ENCODE data around the gene RGL4.
"Not testable (repeated sequence)": the region's sequence is repeated elsewhere in the genome, so short reads cannot be mapped to it uniquely, and the experiment has no call there.

The RGL4 gene, protein sequence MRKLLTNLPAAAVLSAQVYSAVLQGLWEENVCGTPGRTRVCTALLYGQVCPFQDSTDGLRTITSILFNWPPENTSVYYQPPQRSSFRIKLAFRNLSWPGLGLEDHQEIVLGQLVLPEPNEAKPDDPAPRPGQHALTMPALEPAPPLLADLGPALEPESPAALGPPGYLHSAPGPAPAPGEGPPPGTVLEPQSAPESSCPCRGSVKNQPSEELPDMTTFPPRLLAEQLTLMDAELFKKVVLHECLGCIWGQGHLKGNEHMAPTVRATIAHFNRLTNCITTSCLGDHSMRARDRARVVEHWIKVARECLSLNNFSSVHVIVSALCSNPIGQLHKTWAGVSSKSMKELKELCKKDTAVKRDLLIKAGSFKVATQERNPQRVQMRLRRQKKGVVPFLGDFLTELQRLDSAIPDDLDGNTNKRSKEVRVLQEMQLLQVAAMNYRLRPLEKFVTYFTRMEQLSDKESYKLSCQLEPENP

DNA sequence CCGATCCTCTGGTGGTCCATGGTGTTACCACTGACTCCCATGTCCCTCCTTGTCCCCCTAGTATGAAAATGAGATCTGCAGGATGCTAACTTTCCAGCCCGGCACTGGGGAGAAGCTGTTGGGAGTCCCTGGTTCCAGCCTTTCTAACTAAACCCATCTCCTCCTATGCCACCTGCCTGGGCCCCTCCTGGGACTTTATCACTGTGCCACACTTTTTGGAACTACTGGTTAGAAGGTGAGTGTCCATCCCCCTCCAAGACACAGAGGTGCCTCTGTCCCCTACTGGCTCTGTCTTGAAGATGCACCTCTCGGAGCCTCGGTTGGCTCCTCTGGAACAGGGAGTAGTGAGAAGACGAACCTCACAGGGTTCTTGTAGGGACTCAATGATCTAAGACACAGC lies at the start of gene RGL4:
TSS of gene RGL4 (plus strand) at position 301 of the 400 bp plus-strand sequence. CDS start 1,018 bp downstream, outside the sequence.
- no peak for DNase-seq (ENCODE audit: low read depth)

DNA sequence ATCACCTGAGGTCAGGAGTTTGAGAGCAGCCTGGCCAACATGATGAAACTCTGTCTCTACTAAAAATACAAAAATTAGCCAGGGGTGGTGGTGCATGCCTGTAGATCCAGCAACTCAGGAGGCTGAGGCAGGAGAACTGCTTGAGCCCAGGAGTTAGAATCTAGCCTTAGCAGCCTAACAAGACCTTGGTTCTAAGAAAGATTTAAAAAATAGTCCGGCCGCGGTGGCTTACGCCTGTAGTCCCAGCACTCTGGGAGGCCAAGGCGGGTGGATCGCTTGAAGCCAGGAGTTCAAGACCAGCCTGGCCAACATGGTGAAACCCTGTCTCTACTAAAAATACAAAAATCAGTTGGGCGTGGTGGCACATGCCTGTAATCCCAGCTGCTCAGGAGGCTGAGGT lies 44.3 kb upstream of the RGL4 start:
- DNase-seq (ENCODE audit: low read depth): not testable (repeated sequence)

DNA sequence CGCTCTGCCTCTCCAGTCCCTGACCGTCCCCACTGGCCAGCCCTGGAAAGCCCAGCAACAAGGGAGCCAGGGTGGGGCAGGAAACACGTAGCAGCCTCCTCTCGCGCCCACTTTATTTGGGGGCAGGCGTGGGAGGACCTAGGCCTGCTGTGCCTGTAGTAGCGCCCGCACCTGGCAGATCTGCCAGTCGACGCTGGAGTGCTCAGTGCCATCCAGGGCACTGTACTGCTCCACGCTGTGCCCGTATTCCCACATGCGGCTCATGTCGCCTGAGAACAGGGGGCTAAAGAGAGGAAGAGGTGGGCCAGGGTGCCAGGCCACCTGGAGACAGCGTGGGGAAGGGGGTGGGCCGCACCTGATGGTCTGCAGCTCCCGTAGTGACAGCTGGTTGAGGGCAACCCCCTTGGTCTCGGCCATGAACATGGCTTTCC lies 41.7 kb upstream of the RGL4 start:
- no peak for DNase-seq (ENCODE audit: low read depth)

DNA sequence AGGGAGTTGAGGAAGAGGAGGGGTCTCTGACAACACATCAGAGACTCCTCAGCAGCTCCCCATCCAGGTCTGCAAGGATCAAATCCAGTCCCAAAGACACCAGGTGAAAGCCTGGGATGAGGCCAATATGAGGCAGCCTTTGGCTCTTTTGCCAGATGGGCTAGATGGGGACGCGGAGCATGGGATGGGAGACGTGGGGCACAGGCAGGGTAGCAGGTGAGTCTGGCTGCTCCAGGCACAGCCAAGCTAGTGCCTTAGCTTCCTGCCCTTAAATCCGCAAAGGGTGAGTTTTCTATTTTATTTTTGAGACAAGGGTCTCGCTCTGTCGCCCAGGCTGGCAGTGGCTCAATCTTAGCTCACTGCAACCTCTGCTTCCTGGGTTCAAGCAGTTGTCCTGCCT lies 39.1 kb upstream of the RGL4 start:
- DNase-seq (ENCODE audit: low read depth): no peak

DNA sequence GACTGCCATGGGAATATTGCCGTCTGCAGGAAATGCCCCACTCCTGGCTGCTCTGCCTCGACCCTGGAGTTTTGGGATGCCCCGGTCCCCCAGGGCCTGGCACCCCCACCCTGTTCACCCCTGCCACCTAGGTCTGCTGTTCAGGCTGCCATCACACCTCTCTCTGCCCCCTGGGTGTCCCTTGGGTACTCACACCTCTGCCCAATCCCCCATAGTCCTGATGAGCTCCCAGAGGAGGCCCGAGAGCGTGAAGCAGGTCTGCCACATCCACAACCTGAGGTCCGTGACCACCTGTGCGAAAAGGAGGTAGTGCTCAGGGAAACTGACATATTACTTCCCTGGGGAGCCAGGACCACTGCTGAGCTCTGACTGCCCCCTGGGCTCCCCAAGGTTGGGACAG lies 38.5 kb upstream of the RGL4 start:
- no peak for DNase-seq (ENCODE audit: low read depth)

DNA sequence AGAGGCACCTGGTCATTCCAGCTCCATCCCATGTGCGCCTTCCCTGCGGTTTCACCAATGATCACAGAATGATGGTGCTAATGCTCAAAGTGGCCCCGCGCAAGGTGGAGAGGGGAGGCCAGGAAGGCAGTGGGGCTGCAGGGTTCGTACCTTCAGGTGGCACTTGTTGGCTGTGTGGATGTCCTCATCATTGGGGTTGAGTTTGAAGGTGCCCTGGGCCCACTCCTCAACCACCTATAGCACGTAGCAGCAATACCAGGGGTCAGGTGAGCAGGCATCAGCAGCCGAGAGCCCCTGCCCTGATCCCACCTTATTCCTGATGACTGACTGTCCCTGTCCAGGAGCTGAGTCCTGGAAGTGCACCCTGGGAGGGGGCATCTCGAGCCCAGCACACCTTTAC lies 38.1 kb upstream of the RGL4 start:
- no peak for DNase-seq (ENCODE audit: low read depth)

DNA sequence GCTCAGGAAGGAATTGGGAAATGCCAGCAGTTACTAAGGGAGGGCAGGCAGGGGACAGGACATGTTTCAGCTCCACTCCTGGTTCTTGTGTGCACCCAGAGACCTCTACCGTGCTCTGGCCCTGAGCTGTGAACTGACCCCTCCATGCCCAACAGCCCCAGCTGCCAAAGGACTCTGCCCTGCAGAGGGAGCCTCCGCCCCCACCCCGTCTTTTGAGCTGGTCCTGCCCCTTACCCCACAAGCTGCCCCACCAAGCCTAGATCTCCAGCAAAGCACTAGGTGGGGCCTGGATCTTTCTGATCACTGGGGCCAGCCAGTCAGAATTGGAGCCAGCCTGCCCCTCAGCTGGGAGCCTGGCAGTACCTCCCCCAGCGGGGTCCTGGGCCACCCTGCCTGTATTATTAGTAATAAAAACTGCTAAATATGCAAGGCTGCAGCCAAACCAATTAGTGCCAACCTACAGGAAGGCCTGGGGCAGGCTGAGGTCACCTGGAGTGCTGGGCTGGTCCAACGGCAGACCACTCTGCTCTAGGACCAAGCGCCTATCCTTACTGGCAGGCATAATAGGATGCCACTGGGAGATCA lies 34.8 kb upstream of the RGL4 start:
- no peak for DNase-seq (ENCODE audit: low read depth)

DNA sequence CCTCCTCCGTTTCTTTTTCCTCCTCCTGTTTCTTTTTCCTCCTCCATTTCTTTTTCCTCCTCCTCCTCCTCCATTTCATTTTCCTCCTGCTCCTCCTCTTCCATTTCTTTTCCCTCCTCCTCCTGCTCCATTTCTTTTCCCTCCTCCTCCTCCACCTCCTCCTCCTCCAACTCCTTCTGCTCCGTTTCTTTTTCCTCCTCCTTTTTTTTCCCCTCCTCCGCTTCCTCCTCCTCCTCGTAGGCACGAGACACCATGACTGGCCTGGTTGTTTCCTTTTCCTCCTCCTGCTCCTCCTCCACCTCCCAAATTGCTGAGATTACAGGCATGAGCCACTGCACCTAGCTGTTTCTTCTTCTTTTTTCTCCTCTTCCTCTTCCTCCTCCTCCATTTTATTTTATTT lies 33.1 kb upstream of the RGL4 start:
- no peak for DNase-seq (ENCODE audit: low read depth)

DNA sequence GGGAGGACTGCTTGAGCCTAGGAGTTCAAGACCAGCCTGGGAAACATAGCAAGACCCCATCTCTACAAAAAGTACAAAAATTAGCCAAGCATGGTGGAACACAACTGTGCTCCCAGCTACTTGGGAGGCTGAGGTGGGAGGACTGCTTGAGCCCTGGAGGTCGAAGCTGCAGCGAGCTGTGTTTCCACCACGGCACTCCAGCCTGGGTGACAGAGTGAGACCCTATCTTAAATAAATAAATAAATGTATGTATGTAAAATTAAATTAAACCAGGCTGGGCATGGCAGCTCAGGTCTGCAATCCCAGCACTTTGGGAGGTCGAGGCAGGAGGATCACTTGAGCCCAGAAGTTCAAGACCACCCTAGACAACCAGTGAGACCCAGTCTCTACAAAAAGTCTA lies 30.4 kb upstream of the RGL4 start:
- not testable (repeated sequence) for DNase-seq (ENCODE audit: low read depth)

DNA sequence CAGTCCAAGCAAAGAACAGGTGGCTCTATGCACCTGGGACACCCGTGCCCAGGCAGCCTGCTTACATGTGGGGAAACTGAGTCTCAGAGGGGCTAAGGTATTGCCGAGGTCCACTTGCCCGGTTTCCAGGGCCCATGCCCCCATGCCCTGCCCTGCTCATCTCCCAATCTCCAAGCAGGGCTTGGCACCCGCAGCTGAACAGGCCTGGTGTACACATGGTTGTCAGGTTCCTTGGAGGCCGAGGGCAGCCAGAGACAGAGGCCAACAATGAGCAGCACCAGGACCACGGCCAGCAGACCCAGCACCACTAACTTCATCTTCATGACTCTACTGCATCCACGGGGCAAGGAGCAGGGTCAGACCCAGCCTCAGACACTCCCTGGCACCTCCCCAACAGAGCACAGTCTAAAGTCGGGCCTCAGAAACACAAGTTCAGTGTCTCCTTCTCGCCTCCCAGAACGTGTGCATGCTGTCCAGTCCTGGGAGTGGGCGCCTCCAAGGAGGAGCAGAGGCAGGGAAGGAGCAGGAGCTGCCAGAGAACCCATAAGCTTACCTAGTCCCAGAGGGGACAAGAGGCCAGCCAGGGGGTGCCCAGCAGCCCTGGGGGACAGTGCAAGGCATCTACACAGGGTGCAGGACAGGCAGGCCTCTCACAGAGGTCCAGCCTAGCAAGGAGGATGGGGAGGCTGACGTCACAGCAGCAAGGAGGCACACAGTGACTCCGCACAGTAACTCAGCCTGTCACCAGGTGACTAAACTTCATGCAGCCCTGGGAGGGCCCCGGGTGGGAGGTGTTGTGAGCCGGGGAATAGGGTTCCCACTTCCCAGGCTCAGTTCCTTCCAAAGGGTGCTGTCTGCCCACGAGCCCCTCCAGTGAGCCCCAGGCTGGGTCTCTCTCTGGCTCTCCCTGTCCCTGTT lies 20.2 kb upstream of the RGL4 start:
- no peak for DNase-seq (ENCODE audit: low read depth)

DNA sequence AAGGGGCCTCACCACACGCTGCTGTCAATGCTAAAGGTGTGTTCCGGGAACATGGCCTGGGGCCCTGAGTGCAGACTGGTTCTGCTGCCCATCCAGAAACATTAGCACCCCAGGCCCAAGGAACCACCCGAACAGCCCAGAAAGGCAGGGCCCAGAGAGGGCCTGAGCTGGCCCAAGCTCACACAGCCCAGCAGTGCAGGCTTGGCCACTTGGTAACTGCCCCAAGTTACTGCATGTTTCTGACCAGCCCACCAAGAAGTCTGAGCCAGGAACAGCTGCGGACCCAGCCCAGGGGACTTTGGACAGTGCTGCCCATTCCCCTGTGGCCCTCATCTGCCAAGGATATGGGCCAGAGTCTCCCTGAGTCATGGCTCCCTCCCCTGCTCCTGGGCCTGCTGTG lies 19.4 kb upstream of the RGL4 start:
- DNase-seq (ENCODE audit: low read depth): not testable (repeated sequence)

DNA sequence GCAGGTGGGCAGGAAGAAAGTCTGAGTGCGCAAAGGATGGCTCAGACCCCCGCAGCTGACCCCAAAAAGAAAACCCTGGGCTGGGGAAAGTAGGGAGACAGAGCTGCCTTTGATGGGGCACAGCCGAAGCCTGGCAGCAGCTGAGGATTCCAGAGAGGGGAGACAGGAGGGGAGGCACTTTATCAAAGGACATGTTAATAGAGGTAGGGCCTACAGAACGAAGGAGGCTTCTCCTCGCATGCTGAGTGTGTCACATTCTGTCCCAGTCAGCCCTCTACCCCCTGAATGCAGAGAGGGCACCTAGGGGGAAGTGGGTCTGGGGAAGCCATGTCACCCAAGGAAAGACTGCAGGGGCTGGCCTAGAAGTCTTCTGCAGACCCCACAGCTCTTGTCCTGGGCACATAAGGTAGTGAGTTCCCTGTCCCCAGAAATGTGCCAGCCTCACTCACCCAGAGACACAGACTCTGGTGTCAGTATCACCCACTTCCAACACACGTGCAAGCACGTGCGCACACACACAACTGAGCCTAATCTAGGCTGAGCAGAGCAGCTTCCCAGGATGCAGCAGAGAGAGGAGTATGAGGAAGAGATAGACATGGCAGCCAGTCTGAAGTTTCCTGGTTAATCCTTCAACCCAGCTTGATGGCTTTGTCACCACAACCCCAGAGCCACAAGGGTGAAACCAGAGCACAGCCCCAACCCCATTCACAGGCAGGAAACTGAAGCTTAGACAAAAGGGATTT lies 18.3 kb upstream of the RGL4 start:
- not testable (repeated sequence) for DNase-seq (ENCODE audit: low read depth)

DNA sequence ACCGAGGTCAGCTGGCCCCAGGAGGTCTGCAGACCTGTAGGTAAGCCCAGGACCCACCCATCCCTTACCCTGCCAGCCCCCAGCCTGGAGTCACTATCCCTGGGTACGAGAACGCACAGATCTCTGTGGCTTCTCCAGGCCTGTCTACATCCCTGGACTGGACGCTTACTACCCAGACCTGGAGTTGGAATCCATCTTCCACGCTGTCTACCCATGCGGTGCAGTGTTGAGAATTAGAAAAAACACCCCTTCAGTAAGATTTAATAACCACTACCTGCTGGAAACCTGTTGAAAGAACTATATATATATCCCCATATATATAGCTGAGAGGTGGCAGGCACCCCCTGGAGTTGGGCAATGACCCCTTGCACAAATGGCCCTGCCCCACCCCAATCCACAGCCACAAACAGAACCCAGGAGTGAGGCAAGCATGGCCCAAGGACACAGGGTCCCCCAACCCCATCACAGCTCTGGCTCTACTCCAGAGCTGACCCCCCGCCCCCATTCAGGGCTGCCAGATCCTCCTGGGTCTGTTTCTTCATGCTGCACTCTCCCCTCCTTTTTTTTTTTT lies 17.7 kb upstream of the RGL4 start:
- no peak for DNase-seq (ENCODE audit: low read depth)

DNA sequence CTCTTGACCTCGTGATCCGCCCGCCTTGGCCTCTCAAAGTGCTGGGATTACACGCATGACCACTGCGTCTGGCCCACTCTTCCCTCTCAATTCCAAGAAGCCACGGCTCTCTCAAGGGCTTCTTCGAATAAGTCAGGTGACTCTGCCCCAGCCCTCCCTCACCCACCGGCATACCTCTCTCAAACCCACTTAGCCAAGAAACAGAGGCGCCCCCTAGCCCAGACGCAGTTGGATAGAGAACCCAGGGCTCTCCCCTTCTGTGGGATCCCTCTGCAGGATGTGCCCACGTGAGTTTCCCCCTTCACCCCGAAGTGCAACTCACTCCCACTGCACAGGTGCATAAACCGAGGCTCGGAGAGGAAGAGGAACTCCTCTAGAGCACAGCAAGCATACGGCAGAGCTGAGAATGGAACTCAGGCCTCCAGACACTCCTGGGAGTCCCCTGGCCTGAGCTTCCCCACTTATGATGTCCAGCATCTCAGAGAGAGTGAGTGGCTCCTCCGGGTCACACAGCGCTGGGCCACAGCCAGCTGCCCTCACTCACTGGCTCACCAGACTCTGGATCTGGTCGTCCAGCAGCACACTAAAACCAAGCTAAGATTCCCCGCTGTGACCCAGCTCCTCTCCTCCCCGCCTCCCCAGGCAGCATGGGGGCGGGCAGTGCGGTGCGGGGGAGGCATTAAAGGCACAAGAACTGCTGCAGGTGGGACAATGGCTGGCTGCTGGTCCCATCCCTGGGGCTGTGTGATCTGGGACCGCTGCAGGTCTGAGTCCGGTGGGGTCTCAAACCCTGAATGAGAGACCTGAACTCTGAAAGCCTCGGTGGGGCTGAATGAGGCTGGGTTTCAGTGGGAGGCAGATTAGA lies 16.8 kb upstream of the RGL4 start:
- DNase-seq (ENCODE audit: low read depth): no peak

DNA sequence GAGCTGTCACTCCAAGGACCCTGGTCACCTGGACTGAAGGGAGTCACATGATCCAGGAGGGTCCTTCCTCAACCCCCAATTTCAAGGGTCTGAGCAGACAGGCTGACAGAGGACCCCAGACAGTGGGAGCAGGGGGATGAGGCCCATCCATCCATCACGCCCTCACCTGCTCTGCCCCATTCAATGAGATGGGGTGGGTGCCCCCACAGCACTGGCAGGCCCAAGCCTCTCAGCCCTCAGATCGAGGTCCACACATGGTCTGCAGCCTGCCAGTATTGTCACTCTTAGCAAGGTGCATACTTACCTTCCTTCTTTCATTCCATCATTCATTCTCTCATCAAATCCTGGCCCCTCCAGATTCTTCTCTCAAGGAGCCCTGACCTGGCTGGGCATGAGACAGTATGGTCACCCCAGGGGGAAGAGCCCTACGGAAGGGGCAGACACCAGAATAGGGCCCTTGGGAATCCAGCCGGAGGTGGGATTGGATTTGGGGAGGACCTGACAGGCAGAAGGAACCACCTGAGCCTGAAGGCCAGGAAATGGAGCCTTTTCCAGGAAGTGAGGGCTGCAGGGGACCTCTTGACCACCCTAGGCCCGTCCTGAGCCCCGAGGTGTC lies 15.8 kb upstream of the RGL4 start:
- DNase-seq (ENCODE audit: low read depth): not testable (repeated sequence)

DNA sequence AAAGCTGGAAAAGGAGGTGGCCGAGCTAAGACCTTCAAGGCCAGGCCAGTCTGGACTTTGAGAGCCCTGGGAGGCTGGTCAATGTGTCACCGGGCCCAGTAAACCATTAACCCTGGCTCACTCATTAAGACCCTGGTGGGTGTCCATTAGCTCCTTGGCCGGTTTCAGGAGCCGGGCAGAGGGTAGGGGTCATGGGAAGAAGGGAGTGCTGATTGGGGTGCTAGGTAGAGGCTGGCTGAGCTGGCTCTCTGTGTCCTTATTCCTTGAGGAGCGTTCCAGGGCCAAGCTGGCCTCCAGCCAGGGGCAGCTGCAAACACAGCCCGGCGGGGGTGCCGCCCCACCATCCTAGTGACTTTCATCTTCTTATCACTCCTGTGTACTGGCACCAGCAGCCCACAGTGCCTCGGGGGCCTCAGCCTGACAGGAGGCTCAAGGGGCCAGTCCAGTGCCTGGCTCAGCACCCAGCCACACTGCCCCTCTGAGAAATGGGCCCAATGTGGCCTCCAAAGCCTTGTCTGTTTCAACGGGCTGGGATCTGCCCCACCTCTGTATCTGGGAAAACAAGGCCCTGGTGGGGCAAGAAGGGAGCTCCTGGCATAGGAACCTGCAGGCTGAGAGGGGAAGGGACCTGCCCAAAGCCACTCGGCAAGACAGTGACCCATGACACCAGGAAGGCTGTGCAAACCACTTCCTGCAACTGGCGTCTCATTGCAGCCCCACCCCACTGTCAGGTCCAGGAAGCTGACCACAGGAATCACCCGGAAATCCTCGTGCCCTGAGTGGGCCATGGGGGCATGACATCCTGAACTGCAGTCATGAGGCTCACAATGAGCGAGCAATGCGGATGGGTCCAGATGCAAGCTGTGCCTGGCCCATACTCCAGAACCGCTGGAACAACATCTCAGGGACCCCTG lies 15.1 kb upstream of the RGL4 start:
- DNase-seq (ENCODE audit: low read depth): no peak

DNA sequence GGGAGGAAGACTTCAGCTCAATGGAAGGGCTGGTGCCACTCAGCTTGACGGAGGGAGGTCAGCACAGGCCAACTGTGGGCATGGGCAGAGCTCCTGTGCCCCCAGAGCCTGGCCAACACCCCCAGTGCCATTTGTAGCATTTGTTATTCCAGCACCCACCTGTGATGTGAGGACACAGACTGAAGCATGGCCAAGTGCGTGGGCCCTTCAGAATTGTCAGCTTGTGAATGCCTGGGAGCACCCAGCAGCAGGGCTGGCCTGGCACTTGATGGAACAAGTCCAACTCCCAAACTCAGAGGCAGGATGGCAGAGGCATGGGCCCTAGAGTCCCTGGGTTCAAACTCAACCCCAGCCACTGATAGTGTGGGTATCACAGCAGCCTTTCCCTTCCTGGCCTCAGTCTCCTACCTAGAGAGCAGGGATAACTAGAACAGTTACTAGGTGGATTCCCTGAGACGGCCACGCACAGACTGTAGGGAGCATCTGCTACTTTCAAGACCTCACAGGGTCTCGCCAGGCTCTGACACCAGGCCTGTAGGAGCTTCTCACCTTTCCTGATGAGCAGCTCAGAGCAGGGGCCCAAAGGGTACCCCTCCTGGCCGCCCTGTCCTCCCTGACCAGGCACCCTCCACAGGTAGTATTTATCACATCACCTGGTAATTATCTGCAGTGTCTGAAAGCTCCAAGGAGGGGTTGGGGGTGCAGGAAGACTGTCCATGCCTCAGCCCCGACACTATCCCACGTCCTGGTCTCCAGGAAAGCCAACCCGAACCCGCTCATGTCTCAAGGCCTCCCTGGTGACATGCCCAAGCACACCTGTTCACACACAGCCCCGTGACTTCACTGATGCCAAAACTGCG lies 13.7 kb upstream of the RGL4 start:
- not testable (repeated sequence) for DNase-seq (ENCODE audit: low read depth)

DNA sequence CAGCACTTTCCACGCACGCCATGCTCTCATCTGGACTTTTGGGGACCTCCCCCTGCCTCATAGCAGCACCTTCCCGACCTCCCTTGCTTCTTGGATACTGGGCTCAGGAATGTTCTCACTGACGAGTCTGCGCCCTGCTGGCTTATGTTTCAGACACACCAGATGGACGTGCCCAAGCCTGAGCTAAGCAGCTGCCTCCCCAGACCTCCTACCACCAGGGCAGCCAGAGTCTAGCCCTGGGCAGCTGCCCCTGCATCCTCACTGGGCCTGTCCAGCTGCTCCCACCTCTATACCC lies 13.2 kb upstream of the RGL4 start:
- no peak for DNase-seq (ENCODE audit: low read depth)

All from fibroblast of the conjunctiva (primary cell).